ENCODE data around the gene TSC2. TPM values are rescaled to one million over a fixed set of nuclear protein-coding genes. Genes with fewer than 3 reads are reported as not detected.

The TSC2 gene
- total RNA-seq, 3 donors from 2014 or later (not counting 1 experiment from before 2014, with no cell fraction given), result 135 to 197 (median 161) TPM

- 96% methylated on average over 44 of the region's 44 CpGs for WGBS (ENCODE audit: insufficient coverage)
- TF ChIP-seq, protein P1, sequence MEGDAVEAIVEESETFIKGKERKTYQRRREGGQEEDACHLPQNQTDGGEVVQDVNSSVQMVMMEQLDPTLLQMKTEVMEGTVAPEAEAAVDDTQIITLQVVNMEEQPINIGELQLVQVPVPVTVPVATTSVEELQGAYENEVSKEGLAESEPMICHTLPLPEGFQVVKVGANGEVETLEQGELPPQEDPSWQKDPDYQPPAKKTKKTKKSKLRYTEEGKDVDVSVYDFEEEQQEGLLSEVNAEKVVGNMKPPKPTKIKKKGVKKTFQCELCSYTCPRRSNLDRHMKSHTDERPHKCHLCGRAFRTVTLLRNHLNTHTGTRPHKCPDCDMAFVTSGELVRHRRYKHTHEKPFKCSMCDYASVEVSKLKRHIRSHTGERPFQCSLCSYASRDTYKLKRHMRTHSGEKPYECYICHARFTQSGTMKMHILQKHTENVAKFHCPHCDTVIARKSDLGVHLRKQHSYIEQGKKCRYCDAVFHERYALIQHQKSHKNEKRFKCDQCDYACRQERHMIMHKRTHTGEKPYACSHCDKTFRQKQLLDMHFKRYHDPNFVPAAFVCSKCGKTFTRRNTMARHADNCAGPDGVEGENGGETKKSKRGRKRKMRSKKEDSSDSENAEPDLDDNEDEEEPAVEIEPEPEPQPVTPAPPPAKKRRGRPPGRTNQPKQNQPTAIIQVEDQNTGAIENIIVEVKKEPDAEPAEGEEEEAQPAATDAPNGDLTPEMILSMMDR (IDR thresholded peaks at IDR 0.05), result no peak
- Mint-ChIP-seq H3K9me3 (no peaks in the 10 kb centered on the region), H3K27me3 (ENCODE audit: low read depth in 2 of 2) (no peaks in the 10 kb centered on the region), H3K4me3 (no peak overlapping the region), H3K27ac (no peak overlapping the region), H3K36me3 (no peaks in the 10 kb centered on the region), H3K4me1 (no peaks in the 10 kb centered on the region)
- Histone ChIP-seq H3K9me3 (ENCODE audit: control insufficient read depth, insufficient read depth, low read length) (no peaks in the 10 kb centered on the region), H3K4me1 (ENCODE audit: control insufficient read depth, insufficient read depth, low read length) (no peaks in the 10 kb centered on the region), H3K4me3 (ENCODE audit: low read length) (no peak overlapping the region), H3K27ac (ENCODE audit: low read length) (no peak overlapping the region), H3K27me3 (ENCODE audit: control insufficient read depth, insufficient read depth, low read length) (no peaks in the 10 kb centered on the region), H3K36me3 (ENCODE audit: control insufficient read depth, insufficient read depth, low read length) (peaks cover 45% of the 10 kb centered on the region)
- DNase-seq (no peak), ATAC-seq (no peak)
- intact Hi-C loops (cut with micrococcal nuclease), result no loop called here
These were observed 42.1 kb downstream of the TSC2 start for GRCh38 chr16:2089706-2090480.

GRCh38 chr16:2090481-2090776, 42.6 kb downstream of the TSC2 start:
- Mint-ChIP-seq H3K36me3 (no peaks in the 10 kb centered on the region), H3K27ac (no peak overlapping the region), H3K9me3 (no peaks in the 10 kb centered on the region), H3K4me3 (no peak overlapping the region), H3K27me3 (ENCODE audit: low read depth in 2 of 2) (no peaks in the 10 kb centered on the region), H3K4me1 (no peaks in the 10 kb centered on the region)
- peaks cover 40% of the 10 kb centered on the region for H3K36me3 ChIP-seq (ENCODE audit: control insufficient read depth, insufficient read depth, low read length)
- H3K27ac ChIP-seq (ENCODE audit: low read length), result no peak overlapping the region
- TF ChIP-seq, protein P1 (IDR thresholded peaks at IDR 0.05), result no peak
- H3K4me3 ChIP-seq (ENCODE audit: low read length), result no peak overlapping the region
- ATAC-seq (no peak), DNase-seq (no peak)
- H3K9me3 ChIP-seq (ENCODE audit: control insufficient read depth, insufficient read depth, low read length), result no peaks in the 10 kb centered on the region
- intact Hi-C loops (cut with micrococcal nuclease), result no loop called here
- 96% methylated on average over 14 of the region's 14 CpGs for WGBS (ENCODE audit: insufficient coverage)
- no peaks in the 10 kb centered on the region for H3K4me1 ChIP-seq (ENCODE audit: control insufficient read depth, insufficient read depth, low read length)
- H3K27me3 ChIP-seq (ENCODE audit: control insufficient read depth, insufficient read depth, low read length), result no peaks in the 10 kb centered on the region

GRCh38 chr16:2090777-2091546, 43.2 kb downstream of the TSC2 start:
- TF ChIP-seq, protein P1 (IDR thresholded peaks at IDR 0.05), result no peak
- H3K9me3 Mint-ChIP-seq, result no peaks in the 10 kb centered on the region
- H3K36me3 ChIP-seq (ENCODE audit: control insufficient read depth, insufficient read depth, low read length), result peaks cover 37% of the 10 kb centered on the region
- peak in 1 of 2 donors; percentile 33 for DNase-seq
- H3K4me1 Mint-ChIP-seq, result no peaks in the 10 kb centered on the region
- intact Hi-C loops (cut with micrococcal nuclease), result no loop called here
- H3K27ac Mint-ChIP-seq, result no peak overlapping the region
- 90% methylated on average over 101 of the region's 101 CpGs for WGBS (ENCODE audit: insufficient coverage)
- no peaks in the 10 kb centered on the region for H3K9me3 ChIP-seq (ENCODE audit: control insufficient read depth, insufficient read depth, low read length)
- H3K4me1 ChIP-seq (ENCODE audit: control insufficient read depth, insufficient read depth, low read length), result no peaks in the 10 kb centered on the region
- peak in 1 of 3 donors; percentile 31 for ATAC-seq
- H3K27ac ChIP-seq (ENCODE audit: low read length), result no peak overlapping the region
- no peaks in the 10 kb centered on the region for H3K36me3 Mint-ChIP-seq
- H3K27me3 ChIP-seq (ENCODE audit: control insufficient read depth, insufficient read depth, low read length), result no peaks in the 10 kb centered on the region
- H3K27me3 Mint-ChIP-seq (ENCODE audit: low read depth in 2 of 2), result no peaks in the 10 kb centered on the region
- no peak overlapping the region for H3K4me3 ChIP-seq (ENCODE audit: low read length)
- H3K4me3 Mint-ChIP-seq, result no peak overlapping the region
